ENCODE measurements around the gene LYRM7.

LYRM7 gene

GRCh38 chr5:131229623-131230022 is 58.9 kb downstream of the LYRM7 start:
- no peak for DNase-seq (ENCODE audit: low spot score)
- no peak for TF ChIP-seq CTCF (IDR thresholded peaks at IDR 0.05; ENCODE audit: extremely low read depth, missing control alignments)

- DNase-seq (ENCODE audit: low spot score), result peak; percentile 26
- no peak for TF ChIP-seq CTCF (IDR thresholded peaks at IDR 0.05; ENCODE audit: extremely low read depth, missing control alignments)
Observed at GRCh38 chr5:131230406-131230805, 59.7 kb downstream of the LYRM7 start.

GRCh38 chr5:131239686-131240085 is 68.9 kb downstream of the LYRM7 start:
- no peak for DNase-seq (ENCODE audit: low spot score)
- TF ChIP-seq CTCF (IDR thresholded peaks at IDR 0.05; ENCODE audit: extremely low read depth, missing control alignments), result no peak

- no peak for DNase-seq (ENCODE audit: low spot score)
- no peak for TF ChIP-seq CTCF (IDR thresholded peaks at IDR 0.05; ENCODE audit: extremely low read depth, missing control alignments)
Observed at GRCh38 chr5:131242728-131243255, 72.0 kb downstream of the LYRM7 start.

- no peak for TF ChIP-seq CTCF (IDR thresholded peaks at IDR 0.05; ENCODE audit: extremely low read depth, missing control alignments)
- DNase-seq (ENCODE audit: low spot score), result no peak
Observed at GRCh38 chr5:131245312-131245711, 74.6 kb downstream of the LYRM7 start.

- no peak for DNase-seq (ENCODE audit: low spot score)
- TF ChIP-seq CTCF (IDR thresholded peaks at IDR 0.05; ENCODE audit: extremely low read depth, missing control alignments), result no peak
Observed at GRCh38 chr5:131245948-131246347, 75.2 kb downstream of the LYRM7 start.

GRCh38 chr5:131246504-131246903 is 75.8 kb downstream of the LYRM7 start:
- no peak for TF ChIP-seq CTCF (IDR thresholded peaks at IDR 0.05; ENCODE audit: extremely low read depth, missing control alignments)
- DNase-seq (ENCODE audit: low spot score), result no peak

Data from GM20000 (cell line).